DND-41 (cell line): ENCODE results near the gene SSH3.

Source experiments
- CTCF ChIP-seq: IDR thresholded peaks from 2 replicates; pipeline ENCODE4 v1.5.1; 2012; ENCODE audit warnings: borderline replicate concordance, low read length, moderate library complexity, mild to moderate bottlenecking; ENCODE audit not compliant: poor library complexity, severe bottlenecking; ENCODE audit errors: extremely low read depth
- EZH2 ChIP-seq: IDR thresholded peaks from 3 replicates; pipeline ENCODE4 v1.6.1; 2012; ENCODE audit warnings: borderline replicate concordance, low read depth, mild to moderate bottlenecking, moderate library complexity, low read length, inconsistent platforms; ENCODE audit not compliant: severe bottlenecking

- TF ChIP-seq CTCF = no peak
- TF ChIP-seq EZH2 = no peak
Observed at GRCh38 chr11:67349457-67349856, 46.1 kb downstream of the SSH3 start.
